HepG2 (cell line): ENCODE results near the gene B4GALT5. TPM values are rescaled to one million over a fixed set of nuclear protein-coding genes. Genes with fewer than 3 reads are reported as not detected.

Experiments
- ATF7 ChIP-seq, 2 experiments: fragments of 450-650 bp in 1 of 2; sonication (generic) in 1 of 2; formaldehyde crosslinking in 1 of 2; IDR thresholded peaks; 2 replicates each; pipeline versions ENCODE4 v1.4.0 to v1.6.1; 2016 to 2020; ENCODE audit warnings: antibody characterized with exemption in 1 of 2, mild to moderate bottlenecking in 1 of 2, missing genetic modification reagents in 1 of 2
- ELF3 ChIP-seq: IDR thresholded peaks from 2 replicates; pipeline ENCODE4 v1.6.1; 2016; ENCODE audit warnings: missing genetic modification reagents, missing compliant biosample characterization
- HMG20B ChIP-seq: conservative IDR thresholded peaks from 2 replicates; pipeline ENCODE4 v1.6.1; 2016; ENCODE audit warnings: missing genetic modification reagents, missing compliant biosample characterization
- IRF2 ChIP-seq: IDR thresholded peaks from 2 replicates; pipeline ENCODE4 v1.6.1; 2018; ENCODE audit warnings: missing genetic modification reagents, missing compliant biosample characterization
- NKX3-1 ChIP-seq: sonication (generic); formaldehyde crosslinking; IDR thresholded peaks from 2 replicates; pipeline ENCODE4 v1.5.0; 2020; ENCODE audit warnings: missing genetic modification reagents
- RCOR2 ChIP-seq: IDR thresholded peaks from 2 replicates; pipeline ENCODE4 v1.6.1; 2016; ENCODE audit warnings: missing biosample characterization, missing genetic modification reagents
- TSC22D2 ChIP-seq: sonication (generic); formaldehyde crosslinking; IDR thresholded peaks from 2 replicates; pipeline ENCODE4 v1.5.1; 2020; ENCODE audit warnings: missing genetic modification reagents, mild to moderate bottlenecking, borderline replicate concordance
- ZBTB3 ChIP-seq: sonication (generic); formaldehyde crosslinking; IDR thresholded peaks from 2 replicates; pipeline ENCODE4 v1.4.0; 2020; ENCODE audit warnings: low read depth, mild to moderate bottlenecking, moderate library complexity, missing genetic modification reagents, borderline replicate concordance
- ZC3H4 ChIP-seq: sonication (generic); formaldehyde crosslinking; IDR thresholded peaks from 2 replicates; pipeline ENCODE4 v1.4.0; 2020; ENCODE audit warnings: missing genetic modification reagents, borderline replicate concordance
- ZFX ChIP-seq: sonication (generic); formaldehyde crosslinking; IDR thresholded peaks from 2 replicates; pipeline ENCODE4 v1.4.0; 2020; ENCODE audit warnings: mild to moderate bottlenecking, low read depth, missing genetic modification reagents, moderate library complexity
- ZNF121 ChIP-seq: sonication (generic); formaldehyde crosslinking; IDR thresholded peaks from 2 replicates; pipeline ENCODE4 v1.5.0; 2020; ENCODE audit warnings: mild to moderate bottlenecking, missing genetic modification reagents
- ZNF136 ChIP-seq: sonication (generic); formaldehyde crosslinking; IDR thresholded peaks from 2 replicates; pipeline ENCODE4 v1.8.1; 2022; ENCODE audit warnings: low read depth, mild to moderate bottlenecking, moderate library complexity, missing genetic modification reagents
- ZNF225 ChIP-seq: sonication (generic); formaldehyde crosslinking; IDR thresholded peaks from 2 replicates; pipeline ENCODE4 v1.4.0; 2020; ENCODE audit warnings: mild to moderate bottlenecking, missing genetic modification reagents
- ZNF292 ChIP-seq: sonication (generic); formaldehyde crosslinking; IDR thresholded peaks from 2 replicates; pipeline ENCODE4 v1.8.1; 2022; ENCODE audit warnings: mild to moderate bottlenecking, low read depth, missing genetic modification reagents, borderline replicate concordance
- ZNF331 ChIP-seq: sonication (generic); formaldehyde crosslinking; IDR thresholded peaks from 2 replicates; pipeline ENCODE4 v1.4.0; 2020; ENCODE audit warnings: missing genetic modification reagents
- ZNF354B ChIP-seq: sonication (generic); formaldehyde crosslinking; IDR thresholded peaks from 2 replicates; pipeline ENCODE4 v1.8.0; 2022; ENCODE audit warnings: mild to moderate bottlenecking, missing genetic modification reagents
- ZSCAN29 ChIP-seq: sonication (generic); formaldehyde crosslinking; conservative IDR thresholded peaks from 2 replicates; pipeline ENCODE4 v1.4.0; 2020; ENCODE audit warnings: mild to moderate bottlenecking, missing genetic modification reagents
- polyA plus RNA-seq, 8 experiments: library from polyadenylated mRNA; depleted of rRNA in 3 of 8; stranded (reverse) in 7 of 8; unstranded in 1 of 8; fragments of >200 nt; fragmentation: Illumina TruSeq in 4 of 8; extraction: Trizol in 4 of 8; gene quantifications; 2 replicates each; pipeline versions ENCODE4 v1.2.1 to v1.2.3, GENCODE V29; 2011 to 2016; ENCODE audit warnings: low read depth in 4 of 8, missing spikeins in 1 of 8, mixed read lengths in 1 of 8; ENCODE audit not compliant: insufficient read depth in 1 of 8
- total RNA-seq, 5 experiments: library from RNA; depleted of rRNA; stranded (reverse); fragments of >200 nt; fragmentation: Illumina TruSeq; extraction: Trizol; gene quantifications; 2 replicates each; pipeline ENCODE4 v1.2.3, GENCODE V29; 2016; ENCODE audit warnings: low read depth in 1 of 5
- TF ChIP-seq, protein P1 (sequence below): sonication (generic); formaldehyde crosslinking; IDR thresholded peaks from 2 replicates; pipeline ENCODE4 v1.4.0; 2020; ENCODE audit warnings: missing genetic modification reagents
- TF ChIP-seq, protein P2 (sequence below): sonication (generic); formaldehyde crosslinking; IDR thresholded peaks from 2 replicates; pipeline ENCODE4 v1.9.0; 2021; ENCODE audit warnings: missing genetic modification reagents, borderline replicate concordance
- TF ChIP-seq, protein P3 (sequence below): sonication (generic); formaldehyde crosslinking; IDR thresholded peaks from 2 replicates; pipeline ENCODE4 v1.5.0; 2020; ENCODE audit warnings: missing genetic modification reagents
- TF ChIP-seq, protein P4 (sequence below): sonication (generic); formaldehyde crosslinking; IDR thresholded peaks from 2 replicates; pipeline ENCODE4 v1.4.0; 2020; ENCODE audit warnings: missing genetic modification reagents

Gene B4GALT5
- total and polyA plus RNA-seq, 2 of the 13 experiments (the other 11 are each of a cell fraction or from before 2014, with no cell fraction given), result 27.3 to 30.9 TPM

DNA sequence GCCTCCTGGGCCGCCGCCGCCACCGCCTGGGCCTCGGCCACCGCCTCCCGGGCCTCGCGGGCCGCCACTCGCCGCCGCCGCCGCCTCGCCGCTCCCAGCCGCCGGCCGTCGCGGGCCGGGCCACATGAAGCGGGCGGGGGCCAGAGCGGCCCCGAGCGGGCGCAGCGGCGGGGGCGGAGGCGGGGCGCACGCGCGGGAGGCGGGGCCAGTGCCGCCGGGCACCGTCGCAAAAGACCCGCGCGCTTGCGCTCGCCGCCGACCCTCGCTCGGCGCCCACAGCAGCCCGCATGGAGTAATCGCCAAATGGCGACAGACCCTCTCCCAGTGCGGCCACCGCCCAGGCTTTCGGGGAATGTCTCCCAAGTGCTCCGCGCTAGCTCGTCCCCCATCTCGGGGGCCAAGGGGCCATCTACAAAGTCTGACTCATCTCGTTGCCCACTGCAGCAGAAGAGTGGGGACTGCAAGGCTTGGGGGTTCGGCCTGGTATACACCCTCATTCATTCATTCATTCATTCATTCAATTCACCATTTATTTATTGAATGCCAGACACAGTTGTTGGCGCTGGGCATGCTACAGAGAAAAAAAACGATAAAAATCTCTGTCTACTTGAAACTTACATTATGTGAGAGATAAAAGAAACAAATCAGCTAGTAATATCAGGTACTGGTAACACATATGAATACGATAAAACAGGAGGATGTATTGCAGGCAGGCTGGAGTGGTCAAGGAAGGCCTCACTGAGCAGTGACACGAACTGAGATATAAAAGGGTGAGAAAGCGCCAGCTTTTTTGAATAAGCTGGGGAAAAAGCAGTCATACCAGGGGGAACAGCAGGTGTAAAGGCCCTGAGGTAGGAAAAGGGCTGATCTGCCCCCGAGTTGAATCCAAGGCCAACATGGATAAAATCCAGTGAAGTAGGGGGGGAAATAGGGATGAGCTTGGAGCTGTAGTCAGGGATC is at the start of gene B4GALT5 (continued):
- TF ChIP-seq, protein P1, sequence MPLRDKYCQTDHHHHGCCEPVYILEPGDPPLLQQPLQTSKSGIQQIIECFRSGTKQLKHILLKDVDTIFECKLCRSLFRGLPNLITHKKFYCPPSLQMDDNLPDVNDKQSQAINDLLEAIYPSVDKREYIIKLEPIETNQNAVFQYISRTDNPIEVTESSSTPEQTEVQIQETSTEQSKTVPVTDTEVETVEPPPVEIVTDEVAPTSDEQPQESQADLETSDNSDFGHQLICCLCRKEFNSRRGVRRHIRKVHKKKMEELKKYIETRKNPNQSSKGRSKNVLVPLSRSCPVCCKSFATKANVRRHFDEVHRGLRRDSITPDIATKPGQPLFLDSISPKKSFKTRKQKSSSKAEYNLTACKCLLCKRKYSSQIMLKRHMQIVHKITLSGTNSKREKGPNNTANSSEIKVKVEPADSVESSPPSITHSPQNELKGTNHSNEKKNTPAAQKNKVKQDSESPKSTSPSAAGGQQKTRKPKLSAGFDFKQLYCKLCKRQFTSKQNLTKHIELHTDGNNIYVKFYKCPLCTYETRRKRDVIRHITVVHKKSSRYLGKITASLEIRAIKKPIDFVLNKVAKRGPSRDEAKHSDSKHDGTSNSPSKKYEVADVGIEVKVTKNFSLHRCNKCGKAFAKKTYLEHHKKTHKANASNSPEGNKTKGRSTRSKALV (CRISPR knock-in tag), result peak; percentile 78
- TF ChIP-seq, protein P2, sequence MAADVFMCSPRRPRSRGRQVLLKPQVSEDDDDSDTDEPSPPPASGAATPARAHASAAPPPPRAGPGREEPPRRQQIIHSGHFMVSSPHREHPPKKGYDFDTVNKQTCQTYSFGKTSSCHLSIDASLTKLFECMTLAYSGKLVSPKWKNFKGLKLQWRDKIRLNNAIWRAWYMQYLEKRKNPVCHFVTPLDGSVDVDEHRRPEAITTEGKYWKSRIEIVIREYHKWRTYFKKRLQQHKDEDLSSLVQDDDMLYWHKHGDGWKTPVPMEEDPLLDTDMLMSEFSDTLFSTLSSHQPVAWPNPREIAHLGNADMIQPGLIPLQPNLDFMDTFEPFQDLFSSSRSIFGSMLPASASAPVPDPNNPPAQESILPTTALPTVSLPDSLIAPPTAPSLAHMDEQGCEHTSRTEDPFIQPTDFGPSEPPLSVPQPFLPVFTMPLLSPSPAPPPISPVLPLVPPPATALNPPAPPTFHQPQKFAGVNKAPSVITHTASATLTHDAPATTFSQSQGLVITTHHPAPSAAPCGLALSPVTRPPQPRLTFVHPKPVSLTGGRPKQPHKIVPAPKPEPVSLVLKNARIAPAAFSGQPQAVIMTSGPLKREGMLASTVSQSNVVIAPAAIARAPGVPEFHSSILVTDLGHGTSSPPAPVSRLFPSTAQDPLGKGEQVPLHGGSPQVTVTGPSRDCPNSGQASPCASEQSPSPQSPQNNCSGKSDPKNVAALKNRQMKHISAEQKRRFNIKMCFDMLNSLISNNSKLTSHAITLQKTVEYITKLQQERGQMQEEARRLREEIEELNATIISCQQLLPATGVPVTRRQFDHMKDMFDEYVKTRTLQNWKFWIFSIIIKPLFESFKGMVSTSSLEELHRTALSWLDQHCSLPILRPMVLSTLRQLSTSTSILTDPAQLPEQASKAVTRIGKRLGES, result 0 out of 2 replicates have a peak, but pooled peaks have one; percentile 61
- TF ChIP-seq IRF2 (CRISPR knock-in tag) (peak; percentile 39; the same call in 1 of the 2 replicates), ZNF225 (0 out of 2 replicates have a peak, but pooled peaks have one; percentile 30), ZNF331 (CRISPR knock-in tag) (peak; percentile 76; the same call in 1 of the 2 replicates), TSC22D2 (CRISPR knock-in tag) (no peak), ELF3 (CRISPR knock-in tag) (0 out of 2 replicates have a peak, but pooled peaks have one; percentile 25), ATF7 (IDR thresholded peaks at IDR 0.05) (no peak), ATF7 (CRISPR knock-in tag; IDR thresholded peaks at IDR 0.05) (no peak), ZFX (CRISPR knock-in tag) (peak; percentile 48; the same call in 1 of the 2 replicates), HMG20B (0 out of 2 replicates have a peak, but pooled peaks have one; percentile 17), ZNF136 (peak; percentile 42; the same call in 1 of the 2 replicates), ZNF292 (CRISPR knock-in tag) (peak; percentile 40; the same call in 1 of the 2 replicates), ZC3H4 (CRISPR knock-in tag) (no peak), NKX3-1 (no peak), ZBTB3 (CRISPR knock-in tag) (no peak), ZNF121 (CRISPR knock-in tag) (no peak), ZNF354B (CRISPR knock-in tag) (0 out of 2 replicates have a peak, but pooled peaks have one; percentile 74), ZSCAN29 (CRISPR knock-in tag) (peak; percentile 56), RCOR2 (CRISPR knock-in tag) (peak; percentile 68)
- TF ChIP-seq, protein P3, sequence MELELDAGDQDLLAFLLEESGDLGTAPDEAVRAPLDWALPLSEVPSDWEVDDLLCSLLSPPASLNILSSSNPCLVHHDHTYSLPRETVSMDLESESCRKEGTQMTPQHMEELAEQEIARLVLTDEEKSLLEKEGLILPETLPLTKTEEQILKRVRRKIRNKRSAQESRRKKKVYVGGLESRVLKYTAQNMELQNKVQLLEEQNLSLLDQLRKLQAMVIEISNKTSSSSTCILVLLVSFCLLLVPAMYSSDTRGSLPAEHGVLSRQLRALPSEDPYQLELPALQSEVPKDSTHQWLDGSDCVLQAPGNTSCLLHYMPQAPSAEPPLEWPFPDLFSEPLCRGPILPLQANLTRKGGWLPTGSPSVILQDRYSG (CRISPR knock-in tag), result peak; percentile 53; the same call in 1 of the 2 replicates
- TF ChIP-seq, protein P4, sequence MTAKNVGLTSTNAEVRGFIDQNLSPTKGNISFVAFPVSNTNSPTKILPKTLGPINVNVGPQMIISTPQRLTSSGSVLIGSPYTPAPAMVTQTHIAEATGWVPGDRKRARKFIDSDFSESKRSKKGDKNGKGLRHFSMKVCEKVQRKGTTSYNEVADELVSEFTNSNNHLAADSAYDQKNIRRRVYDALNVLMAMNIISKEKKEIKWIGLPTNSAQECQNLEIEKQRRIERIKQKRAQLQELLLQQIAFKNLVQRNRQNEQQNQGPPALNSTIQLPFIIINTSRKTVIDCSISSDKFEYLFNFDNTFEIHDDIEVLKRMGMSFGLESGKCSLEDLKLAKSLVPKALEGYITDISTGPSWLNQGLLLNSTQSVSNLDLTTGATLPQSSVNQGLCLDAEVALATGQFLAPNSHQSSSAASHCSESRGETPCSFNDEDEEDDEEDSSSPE (CRISPR knock-in tag), result peak; percentile 55; the same call in 1 of the 2 replicates
